WI38 (cell line): ENCODE results near the gene NT5C1A.

ENCODE experiments used
- H3K4me3 ChIP-seq: 2 replicates; pipeline ENCODE4 v1.5.1; 2011; ENCODE audit warnings: low read depth, mild to moderate bottlenecking, control low read depth, low read length
- CTCF ChIP-seq: IDR thresholded peaks from 2 replicates; pipeline ENCODE4 v1.5.1; 2012; ENCODE audit warnings: low read depth, mild to moderate bottlenecking, control low read depth, low read length

Gene NT5C1A

GRCh38 chr1:39675220-39675619, 3.3 kb upstream of the NT5C1A start:
- TF ChIP-seq CTCF = no peak

GRCh38 chr1:39673215-39673614, 1.3 kb upstream of the NT5C1A start:
- no peak overlapping the region for H3K4me3 ChIP-seq
- TF ChIP-seq CTCF = no peak

More at GRCh38 chr1:39675220-39675619, 3.3 kb upstream of the NT5C1A start:
- no peak overlapping the region for H3K4me3 ChIP-seq

- no peak overlapping the region for H3K4me3 ChIP-seq
- TF ChIP-seq CTCF = 0 out of 2 replicates have a peak, but pooled peaks have one; percentile 25
These were observed 642 bp upstream of the NT5C1A start for GRCh38 chr1:39672551-39672947.

GRCh38 chr1:39671433-39671792, 494 bp downstream of the NT5C1A start:
- TF ChIP-seq CTCF = no peak
- peak overlapping the region; percentile 37 for H3K4me3 ChIP-seq

GRCh38 chr1:39670689-39671088, 1.2 kb downstream of the NT5C1A start:
- no peak for TF ChIP-seq CTCF
- no peak overlapping the region for H3K4me3 ChIP-seq

GRCh38 chr1:39668894-39669293, 3.0 kb downstream of the NT5C1A start:
- H3K4me3 ChIP-seq = no peak overlapping the region
- TF ChIP-seq CTCF = no peak

- no peak for TF ChIP-seq CTCF
- no peak overlapping the region for H3K4me3 ChIP-seq
These were observed 3.8 kb downstream of the NT5C1A start for GRCh38 chr1:39668111-39668510.
